Measurements from ENCODE around the gene PEX12. TPM values are rescaled to one million over a fixed set of nuclear protein-coding genes. Genes with fewer than 3 reads are reported as not detected.
"Not testable (repeated sequence)": the region's sequence is repeated elsewhere in the genome, so short reads cannot be mapped to it uniquely, and the experiment has no call there.

Gene PEX12
- total RNA-seq, 1 donor from 2014 or later: 5.5 TPM

GRCh38 chr17:35616536-35616935 is 38.2 kb upstream of the PEX12 start:
- no peak overlapping the region for H3K27ac Mint-ChIP-seq (ENCODE audit: unreplicated experiment)
- TF ChIP-seq CTCF (IDR thresholded peaks at IDR 0.05): no peak
- H3K4me3 Mint-ChIP-seq (ENCODE audit: unreplicated experiment): no peak overlapping the region
- no peaks in the 10 kb centered on the region for H3K9me3 Mint-ChIP-seq (ENCODE audit: low read depth)
- no peaks in the 10 kb centered on the region for H3K36me3 Mint-ChIP-seq (ENCODE audit: low read depth)
- H3K4me1 Mint-ChIP-seq (ENCODE audit: low read depth): peaks cover 7% of the 10 kb centered on the region
- DNase-seq (ENCODE audit: low spot score): no peak
- no peaks in the 10 kb centered on the region for H3K27me3 Mint-ChIP-seq (ENCODE audit: low read depth)

GRCh38 chr17:35614810-35615209 is 36.4 kb upstream of the PEX12 start:
- no peaks in the 10 kb centered on the region for H3K9me3 Mint-ChIP-seq (ENCODE audit: low read depth)
- H3K4me3 Mint-ChIP-seq (ENCODE audit: unreplicated experiment): no peak overlapping the region
- H3K27me3 Mint-ChIP-seq (ENCODE audit: low read depth): no peaks in the 10 kb centered on the region
- peaks cover 4% of the 10 kb centered on the region for H3K36me3 Mint-ChIP-seq (ENCODE audit: low read depth)
- TF ChIP-seq CTCF (IDR thresholded peaks at IDR 0.05): no peak
- no peak overlapping the region for H3K27ac Mint-ChIP-seq (ENCODE audit: unreplicated experiment)
- peaks cover 4% of the 10 kb centered on the region for H3K4me1 Mint-ChIP-seq (ENCODE audit: low read depth)
- no peak for DNase-seq (ENCODE audit: low spot score)

GRCh38 chr17:35612924-35613521 is 34.7 kb upstream of the PEX12 start:
- Mint-ChIP-seq H3K4me3 (ENCODE audit: unreplicated experiment) (no peak overlapping the region), H3K27me3 (ENCODE audit: low read depth) (no peaks in the 10 kb centered on the region), H3K9me3 (ENCODE audit: low read depth) (no peaks in the 10 kb centered on the region), H3K27ac (ENCODE audit: unreplicated experiment) (no peak overlapping the region), H3K4me1 (ENCODE audit: low read depth) (peaks cover 4% of the 10 kb centered on the region), H3K36me3 (ENCODE audit: low read depth) (peaks cover 10% of the 10 kb centered on the region)
- DNase-seq (ENCODE audit: low spot score): no peak
- peak; percentile 92 for TF ChIP-seq CTCF (IDR thresholded peaks at IDR 0.05)

- H3K4me3 Mint-ChIP-seq (ENCODE audit: unreplicated experiment); H3K4me1 Mint-ChIP-seq (ENCODE audit: low read depth); H3K27ac Mint-ChIP-seq (ENCODE audit: unreplicated experiment); H3K9me3 Mint-ChIP-seq (ENCODE audit: low read depth); H3K27me3 Mint-ChIP-seq (ENCODE audit: low read depth); DNase-seq (ENCODE audit: low spot score): not testable (repeated sequence)
- peaks cover 20% of the 10 kb centered on the region for H3K36me3 Mint-ChIP-seq (ENCODE audit: low read depth)
Measured at GRCh38 chr17:35610746-35611145, 32.4 kb upstream of the PEX12 start.

GRCh38 chr17:35609831-35610230 is 31.5 kb upstream of the PEX12 start:
- Mint-ChIP-seq H3K4me3 (ENCODE audit: unreplicated experiment) (no peak overlapping the region), H3K27ac (ENCODE audit: unreplicated experiment) (no peak overlapping the region), H3K9me3 (ENCODE audit: low read depth) (no peaks in the 10 kb centered on the region), H3K4me1 (ENCODE audit: low read depth) (peaks cover 3% of the 10 kb centered on the region), H3K27me3 (ENCODE audit: low read depth) (no peaks in the 10 kb centered on the region), H3K36me3 (ENCODE audit: low read depth) (peaks cover 22% of the 10 kb centered on the region)
- no peak for TF ChIP-seq CTCF (IDR thresholded peaks at IDR 0.05)
- no peak for DNase-seq (ENCODE audit: low spot score)

GRCh38 chr17:35607239-35607847 is 29.0 kb upstream of the PEX12 start:
- Mint-ChIP-seq H3K9me3 (ENCODE audit: low read depth) (no peaks in the 10 kb centered on the region), H3K4me3 (ENCODE audit: unreplicated experiment) (no peak overlapping the region), H3K27ac (ENCODE audit: unreplicated experiment) (no peak overlapping the region), H3K27me3 (ENCODE audit: low read depth) (no peaks in the 10 kb centered on the region), H3K36me3 (ENCODE audit: low read depth) (peaks cover 30% of the 10 kb centered on the region), H3K4me1 (ENCODE audit: low read depth) (no peaks in the 10 kb centered on the region)
- TF ChIP-seq CTCF (IDR thresholded peaks at IDR 0.05): no peak
- no peak for DNase-seq (ENCODE audit: low spot score)

All from chondrocyte (in vitro differentiated cells).